AG04449 (cell line): Measurements from ENCODE around the gene PABPC5.
A peak's percentile ranks its signal among the peaks of the same experiment; 100 is the strongest.

ENCODE experiments used
- CTCF ChIA-PET: fragments of 350-600 bp; formaldehyde crosslinking; extraction: SDS; loops from one replicate; lab custom pipeline; 2021; ENCODE audit warnings: antibody characterized with exemption; lab: Yijun Ruan, JAX
- POLR2A ChIA-PET: fragments of 400-600, 350-600 bp; formaldehyde crosslinking; extraction: SDS; loops from one replicate; lab custom pipeline; 2020; ENCODE audit warnings: antibody characterized with exemption, inconsistent platforms; lab: Yijun Ruan, JAX
- DNase-seq: peaks from one replicate; pipeline ENCODE4 v3.0.0-alpha.2; 2010; ENCODE audit warnings: low read depth, low spot score
- H3K4me3 ChIP-seq: 2 replicates; pipeline ENCODE4 v1.5.1; 2011; ENCODE audit warnings: low read depth, mild to moderate bottlenecking, control low read depth, low read length
- TF ChIP-seq, protein P1 (sequence below): IDR thresholded peaks from one replicate; pipeline ENCODE4 v1.5.1; 2011; ENCODE audit warnings: mild to moderate bottlenecking, moderate library complexity, low read length, control low read depth, inconsistent platforms; ENCODE audit not compliant: insufficient read depth; ENCODE audit errors: missing control alignments

PABPC5 gene

DNA sequence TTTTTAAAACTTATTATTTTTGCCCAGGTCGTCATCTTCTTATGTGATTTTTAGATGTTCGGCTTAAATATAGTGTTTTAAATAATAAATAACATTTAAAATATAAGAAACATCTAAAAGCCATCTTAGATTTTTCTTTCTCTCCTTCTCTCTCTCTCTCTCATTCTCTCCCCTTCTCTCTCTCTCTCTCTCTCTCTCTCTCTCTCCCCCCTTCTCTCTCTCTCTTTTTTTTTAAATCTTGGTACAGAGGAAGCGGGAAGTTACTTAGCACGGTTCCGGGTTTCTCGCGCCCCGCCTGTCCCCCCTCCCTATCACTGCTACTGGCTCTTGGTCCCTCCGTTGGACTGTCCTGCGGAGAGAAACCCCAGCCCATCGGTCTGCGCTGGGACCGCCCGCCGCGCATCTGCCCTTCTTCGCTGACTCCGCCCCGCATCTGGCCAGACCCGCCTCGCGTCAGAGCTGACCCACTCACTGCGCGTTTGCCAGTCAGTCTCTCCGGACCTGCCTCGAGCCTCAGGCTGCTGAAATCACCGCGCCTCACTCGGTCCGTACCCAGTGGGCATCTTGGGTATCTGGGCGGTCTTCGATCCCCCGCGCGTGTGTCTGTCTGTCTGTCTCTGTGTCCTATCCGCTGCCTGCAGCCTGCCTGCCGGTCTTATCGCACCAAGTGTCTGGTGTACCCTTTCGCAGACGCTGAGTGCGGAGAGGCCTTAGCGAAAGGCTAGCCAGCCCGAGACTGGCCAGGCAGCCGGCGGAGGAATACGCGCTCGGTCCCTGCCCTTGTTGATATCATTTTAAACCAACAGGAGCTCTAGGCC, at the start of gene PABPC5:
Gene PABPC5, plus strand, starts transcription at position 489 of the 818 bp plus-strand sequence. CDS start 739 bp downstream, outside the sequence.
- POLR2A ChIA-PET, result no interaction called here
- TF ChIP-seq, protein P1, sequence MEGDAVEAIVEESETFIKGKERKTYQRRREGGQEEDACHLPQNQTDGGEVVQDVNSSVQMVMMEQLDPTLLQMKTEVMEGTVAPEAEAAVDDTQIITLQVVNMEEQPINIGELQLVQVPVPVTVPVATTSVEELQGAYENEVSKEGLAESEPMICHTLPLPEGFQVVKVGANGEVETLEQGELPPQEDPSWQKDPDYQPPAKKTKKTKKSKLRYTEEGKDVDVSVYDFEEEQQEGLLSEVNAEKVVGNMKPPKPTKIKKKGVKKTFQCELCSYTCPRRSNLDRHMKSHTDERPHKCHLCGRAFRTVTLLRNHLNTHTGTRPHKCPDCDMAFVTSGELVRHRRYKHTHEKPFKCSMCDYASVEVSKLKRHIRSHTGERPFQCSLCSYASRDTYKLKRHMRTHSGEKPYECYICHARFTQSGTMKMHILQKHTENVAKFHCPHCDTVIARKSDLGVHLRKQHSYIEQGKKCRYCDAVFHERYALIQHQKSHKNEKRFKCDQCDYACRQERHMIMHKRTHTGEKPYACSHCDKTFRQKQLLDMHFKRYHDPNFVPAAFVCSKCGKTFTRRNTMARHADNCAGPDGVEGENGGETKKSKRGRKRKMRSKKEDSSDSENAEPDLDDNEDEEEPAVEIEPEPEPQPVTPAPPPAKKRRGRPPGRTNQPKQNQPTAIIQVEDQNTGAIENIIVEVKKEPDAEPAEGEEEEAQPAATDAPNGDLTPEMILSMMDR, result no peak
- peak within 1 kb of the TSS; percentile 62 for H3K4me3 ChIP-seq

DNA sequence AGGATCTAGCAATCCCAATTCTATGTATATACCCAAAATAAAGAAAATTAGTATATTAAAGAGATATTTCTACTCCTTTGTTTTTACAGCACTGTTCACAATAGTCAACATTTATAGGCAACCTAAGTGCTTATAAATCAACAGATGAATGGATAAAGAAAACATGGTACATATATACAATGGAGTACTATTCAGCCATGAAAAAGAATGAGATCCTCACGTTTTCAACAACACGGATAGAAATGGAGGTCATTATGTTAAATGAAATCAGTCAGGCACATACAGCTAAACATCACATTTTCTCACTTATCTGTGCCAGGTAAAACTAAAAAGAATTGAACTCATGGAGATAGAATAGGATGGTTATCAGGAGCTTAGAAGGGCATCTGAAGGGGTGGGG, 45.6 kb upstream of the PABPC5 start:
- CTCF ChIA-PET, result no interaction called here
- TF ChIP-seq, protein P1, result no peak
- POLR2A ChIA-PET, result no interaction called here
- DNase-seq, result no peak
- no peak overlapping the region for H3K4me3 ChIP-seq

More for the DNA sequence above, at the start of gene PABPC5:
- peak; percentile 14 for DNase-seq
- CTCF ChIA-PET, result no interaction called here

DNA sequence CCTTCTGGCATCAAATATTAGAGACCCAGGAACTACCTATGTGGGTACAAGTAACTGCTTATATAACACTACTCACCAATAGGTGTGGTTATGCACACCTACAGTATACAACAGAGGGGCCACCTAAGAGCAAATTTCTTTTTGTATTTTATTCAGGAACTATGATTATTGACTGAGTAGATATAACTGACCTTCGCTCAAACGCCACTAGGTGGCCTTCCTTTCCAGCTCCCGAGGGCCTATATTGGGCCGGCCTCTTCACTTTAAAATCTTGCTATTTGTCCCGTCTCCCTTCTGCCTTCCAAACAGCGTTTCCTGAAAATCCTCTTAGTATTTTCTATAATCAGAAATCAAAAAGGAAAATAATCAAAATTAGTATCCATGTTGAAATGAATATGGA, 19.9 kb upstream of the PABPC5 start:
- CTCF ChIA-PET, result no interaction called here
- POLR2A ChIA-PET, result no interaction called here
- no peak overlapping the region for H3K4me3 ChIP-seq
- TF ChIP-seq, protein P1, result no peak
- DNase-seq, result no peak

DNA sequence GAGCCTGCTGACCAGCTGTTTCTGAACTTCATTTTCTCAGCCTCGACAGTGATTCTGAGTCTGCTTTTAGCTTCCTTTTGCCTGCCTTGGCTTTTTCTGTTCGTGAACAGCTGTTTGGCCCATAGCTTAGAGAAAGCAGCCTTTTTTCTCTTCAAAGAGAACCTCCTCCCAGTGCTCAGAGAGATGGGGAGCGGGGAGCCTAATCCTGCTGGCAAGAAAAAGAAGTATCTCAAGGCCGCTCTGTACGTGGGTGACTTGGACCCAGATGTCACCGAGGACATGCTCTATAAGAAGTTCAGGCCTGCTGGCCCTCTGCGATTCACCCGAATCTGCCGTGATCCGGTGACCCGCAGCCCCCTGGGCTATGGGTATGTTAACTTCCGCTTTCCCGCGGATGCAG, 756 bp downstream of the PABPC5 start:
- TF ChIP-seq, protein P1, result no peak
- CTCF ChIA-PET, result no interaction called here
- no peak for DNase-seq
- POLR2A ChIA-PET, result no interaction called here
- peak overlapping the region; percentile 62 for H3K4me3 ChIP-seq
